WI38 (cell line): Measurements from ENCODE around the gene SLC30A5.
"Not testable (repeated sequence)": the region's sequence is repeated elsewhere in the genome, so short reads cannot be mapped to it uniquely, and the experiment has no call there.

Experiments used
- H3K4me3 ChIP-seq: 2 replicates; pipeline ENCODE4 v1.5.1; 2011; ENCODE audit warnings: low read depth, mild to moderate bottlenecking, control low read depth, low read length
- CTCF ChIP-seq: IDR thresholded peaks from 2 replicates; pipeline ENCODE4 v1.5.1; 2012; ENCODE audit warnings: low read depth, mild to moderate bottlenecking, control low read depth, low read length

Gene SLC30A5

GRCh38 chr5:69134126-69134525 is 40.3 kb downstream of the SLC30A5 start:
- H3K4me3 ChIP-seq = no peak overlapping the region
- no peak for TF ChIP-seq CTCF

GRCh38 chr5:69136293-69136692 is 42.5 kb downstream of the SLC30A5 start:
- no peak for TF ChIP-seq CTCF
- no peak overlapping the region for H3K4me3 ChIP-seq

GRCh38 chr5:69137208-69137607 is 43.4 kb downstream of the SLC30A5 start:
- not testable (repeated sequence) for H3K4me3 ChIP-seq

GRCh38 chr5:69137807-69138206 is 44.0 kb downstream of the SLC30A5 start:
- no peak overlapping the region for H3K4me3 ChIP-seq
- no peak for TF ChIP-seq CTCF

- no peak overlapping the region for H3K4me3 ChIP-seq
- TF ChIP-seq CTCF = no peak
Measured at GRCh38 chr5:69138766-69139165, 45.0 kb downstream of the SLC30A5 start.

GRCh38 chr5:69140239-69140638 is 46.4 kb downstream of the SLC30A5 start:
- not testable (repeated sequence) for H3K4me3 ChIP-seq

- H3K4me3 ChIP-seq = no peak overlapping the region
- TF ChIP-seq CTCF = no peak
Measured at GRCh38 chr5:69140827-69141226, 47.0 kb downstream of the SLC30A5 start.

GRCh38 chr5:69148576-69148975 is 54.8 kb downstream of the SLC30A5 start:
- H3K4me3 ChIP-seq = not testable (repeated sequence)

- no peak for TF ChIP-seq CTCF
- no peak overlapping the region for H3K4me3 ChIP-seq
Measured at GRCh38 chr5:69148981-69149675, 55.3 kb downstream of the SLC30A5 start.
